ENCODE data around the gene NUP160. TPM values are rescaled to one million over a fixed set of nuclear protein-coding genes. Genes with fewer than 3 reads are reported as not detected.
A peak's percentile ranks its signal among the peaks of the same experiment; 100 is the strongest.

Gene NUP160
- total RNA-seq, 1 experiment from 2014 or later: 53.8 TPM

DNA sequence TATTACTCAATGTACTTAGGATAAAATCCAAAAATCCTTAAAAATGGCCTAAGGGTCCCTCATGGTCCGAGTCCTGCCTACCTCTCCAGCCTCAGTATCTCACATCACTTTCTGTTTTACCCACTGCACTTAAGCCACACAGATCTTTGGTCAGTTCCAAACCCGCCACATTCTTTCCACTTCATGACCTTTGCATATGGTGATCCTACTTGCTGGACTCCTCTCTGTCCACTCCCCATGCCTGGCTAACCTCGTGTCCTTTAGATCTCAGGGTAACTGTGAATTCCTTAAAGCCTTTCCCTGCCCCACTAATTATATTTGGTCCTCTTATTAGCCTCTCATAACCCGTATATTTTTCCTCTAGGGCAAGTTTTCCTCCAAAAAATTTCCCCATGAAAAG lies 1.2 kb downstream of the NUP160 start:
- TSS peak; percentile 59 for BruUV-seq (replicated peaks)
- Histone ChIP-seq H3K27ac (ENCODE audit: low read depth, low read length) (peak overlapping the region; percentile 59; the same call in 1 of the 2 replicates), H2AFZ (ENCODE audit: low read depth, low read length, poor library complexity, severe bottlenecking) (no peak overlapping the region), H3K4me1 (ENCODE audit: control insufficient read depth in 1 of 2, insufficient read depth in 2 of 2, low read length in 2 of 2) (peaks cover 6 to 14% of the 10 kb centered on the region in 2 experiments; a peak in 3 of 4 replicates), H3K9me3 (ENCODE audit: control insufficient read depth in 1 of 2, insufficient read depth in 1 of 2, low read depth in 1 of 2, low read length in 2 of 2) (no peaks in the 10 kb centered on the region), H4K20me1 (ENCODE audit: insufficient read depth) (no peaks in the 10 kb centered on the region), H3K9ac (ENCODE audit: low read length) (peak overlapping the region; percentile 85), H3K4me2 (ENCODE audit: low read length) (peak overlapping the region; percentile 87), H3K9me2 (ENCODE audit: insufficient read depth) (no peaks in the 10 kb centered on the region), H3K36me3 (ENCODE audit: control insufficient read depth in 1 of 2, insufficient read depth in 2 of 2, low read length in 2 of 2) (peaks cover 25 to 28% of the 10 kb centered on the region in 2 experiments; a peak in 3 of 4 replicates), H3K27me3 (ENCODE audit: insufficient read depth, low read length) (no peaks in the 10 kb centered on the region), H3K79me2 (ENCODE audit: insufficient read depth, low read length) (peaks cover 59% of the 10 kb centered on the region), H3K4me3 (replicated peaks in 1 of 2; ENCODE audit: low read depth in 1 of 2, low read length in 2 of 2) (peak overlapping the region; percentile 77 to 95)
- ChIA-PET POLR2A (interaction anchor here (0.6 kb wide), 1 partner anchor 400 kb away, joined by 3 read pairs; no protein-coding TSS in a partner anchor), CTCF (no interaction called here), RAD21 (ENCODE audit: low non-redundant PET in 1 of 2, low total read pairs in 2 of 2, uncharacterized antibody in 2 of 2, unreplicated experiment in 2 of 2) (no interaction called here)
- TF ChIP-seq YY1 (IDR thresholded peaks at IDR 0.05; ENCODE audit: extremely low read depth, insufficient replicate concordance, low read depth, low read length) (no peak), EZH2 (IDR thresholded peaks at IDR 0.05) (no peak)
- intact Hi-C loops (cut with micrococcal nuclease): no loop called here
- ATAC-seq: no peak
- DNase-seq (ENCODE audit: low read depth, low spot score): no peak

GRCh38 chr11:47843361-47844055 lies 4.6 kb downstream of the NUP160 start:
- no peak overlapping the region for H3K27ac ChIP-seq (ENCODE audit: low read depth, low read length)
- peaks cover 6 to 9% of the 10 kb centered on the region in 2 experiments; a peak in 3 of 4 replicates for H3K4me1 ChIP-seq (ENCODE audit: control insufficient read depth in 1 of 2, insufficient read depth in 2 of 2, low read length in 2 of 2)
- no peak for DNase-seq (ENCODE audit: low read depth, low spot score)
- H3K4me3 ChIP-seq (replicated peaks in 1 of 2; ENCODE audit: low read depth in 1 of 2, low read length in 2 of 2): no peak overlapping the region
- H3K36me3 ChIP-seq (ENCODE audit: control insufficient read depth in 1 of 2, insufficient read depth in 2 of 2, low read length in 2 of 2): peaks cover 45 to 46% of the 10 kb centered on the region in 2 experiments; a peak in 3 of 4 replicates
- no peak overlapping the region for H3K4me2 ChIP-seq (ENCODE audit: low read length)
- H2AFZ ChIP-seq (ENCODE audit: low read depth, low read length, poor library complexity, severe bottlenecking): no peak overlapping the region
- RAD21 ChIA-PET (ENCODE audit: low non-redundant PET in 1 of 2, low total read pairs in 2 of 2, uncharacterized antibody in 2 of 2, unreplicated experiment in 2 of 2): interaction anchor here in 1 of 2 experiments (0.5 kb wide), 1 partner anchor 113 kb away, joined by 3 read pairs; no protein-coding TSS in a partner anchor
- no peaks in the 10 kb centered on the region for H3K27me3 ChIP-seq (ENCODE audit: insufficient read depth, low read length)
- no peak for ATAC-seq
- H3K9me3 ChIP-seq (ENCODE audit: control insufficient read depth in 1 of 2, insufficient read depth in 1 of 2, low read depth in 1 of 2, low read length in 2 of 2): no peaks in the 10 kb centered on the region
- intact Hi-C loops (cut with micrococcal nuclease): no loop called here
- BruUV-seq (replicated peaks): no TSS peak
- peaks cover 78% of the 10 kb centered on the region for H3K79me2 ChIP-seq (ENCODE audit: insufficient read depth, low read length)
- POLR2A ChIA-PET: no interaction called here
- H3K9ac ChIP-seq (ENCODE audit: low read length): no peak overlapping the region
- CTCF ChIA-PET: no interaction called here
- H4K20me1 ChIP-seq (ENCODE audit: insufficient read depth): no peaks in the 10 kb centered on the region
- H3K9me2 ChIP-seq (ENCODE audit: insufficient read depth): no peaks in the 10 kb centered on the region
- no peak for TF ChIP-seq SRF (IDR thresholded peaks at IDR 0.05; ENCODE audit: low read depth)
- TF ChIP-seq EGR1 (IDR thresholded peaks at IDR 0.05; ENCODE audit: low read depth): no peak
- TF ChIP-seq SIN3A (IDR thresholded peaks at IDR 0.05; ENCODE audit: low read depth): no peak
- no peak for TF ChIP-seq CTCF (IDR thresholded peaks at IDR 0.05 in 2 of 3, conservative IDR thresholded peaks at IDR 0.05 in 1 of 3; ENCODE audit: borderline replicate concordance in 1 of 3, insufficient read depth in 1 of 3, low read depth in 2 of 3, low read length in 2 of 3)
- TF ChIP-seq EZH2phosphoT487 (IDR thresholded peaks at IDR 0.05; ENCODE audit: borderline replicate concordance): no peak
- no peak for TF ChIP-seq RAD21 (IDR thresholded peaks at IDR 0.05; ENCODE audit: low read depth)
- no peak for TF ChIP-seq POLR2A (IDR thresholded peaks at IDR 0.05; ENCODE audit: borderline replicate concordance, extremely low read depth, insufficient read depth, insufficient read length)
- TF ChIP-seq ZNF274 (IDR thresholded peaks at IDR 0.05; ENCODE audit: low read depth, low read length): no peak
- TF ChIP-seq REST (IDR thresholded peaks at IDR 0.05; ENCODE audit: low read depth): no peak
- TF ChIP-seq ZFX (IDR thresholded peaks at IDR 0.05): no peak
- no peak for TF ChIP-seq ELF1 (IDR thresholded peaks at IDR 0.05; ENCODE audit: borderline replicate concordance, low read depth)
- TF ChIP-seq MAX (IDR thresholded peaks at IDR 0.05): no peak
- no peak for TF ChIP-seq JUND (IDR thresholded peaks at IDR 0.05)
